Loucy (cell line): Measurements from ENCODE around the gene LRP2BP.

Source experiments
- EZH2phosphoT487 ChIP-seq: fragments of 200-600 bp; IDR thresholded peaks from 2 replicates; pipeline ENCODE4 v1.6.1; 2018; ENCODE audit warnings: antibody characterized with exemption, mild to moderate bottlenecking, moderate library complexity, borderline replicate concordance
- TF ChIP-seq, protein P1 (sequence below): fragments of 200-600 bp; sonication (generic); conservative IDR thresholded peaks from 2 replicates; pipeline ENCODE4 v1.5.1; 2014; ENCODE audit warnings: mild to moderate bottlenecking, antibody characterized with exemption, low read length

DNA sequence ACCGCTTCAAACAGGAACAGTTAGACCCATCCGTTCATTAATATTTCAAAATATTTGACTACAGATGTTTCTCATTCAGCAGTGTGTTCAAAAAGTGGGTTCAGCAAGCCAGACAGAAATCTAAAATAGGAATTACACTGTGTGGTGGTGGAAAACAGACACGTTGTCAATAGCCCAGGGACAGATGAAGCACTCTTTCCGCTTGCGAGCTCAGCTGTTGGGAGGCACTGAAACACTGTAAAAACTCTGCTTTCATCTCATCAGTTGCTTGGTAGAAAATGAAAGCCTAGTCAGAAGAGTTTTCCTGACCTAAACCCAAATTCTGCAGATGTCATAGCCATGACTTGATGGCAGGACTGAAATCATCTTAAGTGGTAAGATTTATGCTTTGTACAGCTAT lies 38.5 kb downstream of the LRP2BP start:
- TF ChIP-seq, protein P1, sequence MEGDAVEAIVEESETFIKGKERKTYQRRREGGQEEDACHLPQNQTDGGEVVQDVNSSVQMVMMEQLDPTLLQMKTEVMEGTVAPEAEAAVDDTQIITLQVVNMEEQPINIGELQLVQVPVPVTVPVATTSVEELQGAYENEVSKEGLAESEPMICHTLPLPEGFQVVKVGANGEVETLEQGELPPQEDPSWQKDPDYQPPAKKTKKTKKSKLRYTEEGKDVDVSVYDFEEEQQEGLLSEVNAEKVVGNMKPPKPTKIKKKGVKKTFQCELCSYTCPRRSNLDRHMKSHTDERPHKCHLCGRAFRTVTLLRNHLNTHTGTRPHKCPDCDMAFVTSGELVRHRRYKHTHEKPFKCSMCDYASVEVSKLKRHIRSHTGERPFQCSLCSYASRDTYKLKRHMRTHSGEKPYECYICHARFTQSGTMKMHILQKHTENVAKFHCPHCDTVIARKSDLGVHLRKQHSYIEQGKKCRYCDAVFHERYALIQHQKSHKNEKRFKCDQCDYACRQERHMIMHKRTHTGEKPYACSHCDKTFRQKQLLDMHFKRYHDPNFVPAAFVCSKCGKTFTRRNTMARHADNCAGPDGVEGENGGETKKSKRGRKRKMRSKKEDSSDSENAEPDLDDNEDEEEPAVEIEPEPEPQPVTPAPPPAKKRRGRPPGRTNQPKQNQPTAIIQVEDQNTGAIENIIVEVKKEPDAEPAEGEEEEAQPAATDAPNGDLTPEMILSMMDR = no peak
- TF ChIP-seq EZH2phosphoT487 = no peak
